ENCODE results near the gene TECPR2.

Gene TECPR2

DNA sequence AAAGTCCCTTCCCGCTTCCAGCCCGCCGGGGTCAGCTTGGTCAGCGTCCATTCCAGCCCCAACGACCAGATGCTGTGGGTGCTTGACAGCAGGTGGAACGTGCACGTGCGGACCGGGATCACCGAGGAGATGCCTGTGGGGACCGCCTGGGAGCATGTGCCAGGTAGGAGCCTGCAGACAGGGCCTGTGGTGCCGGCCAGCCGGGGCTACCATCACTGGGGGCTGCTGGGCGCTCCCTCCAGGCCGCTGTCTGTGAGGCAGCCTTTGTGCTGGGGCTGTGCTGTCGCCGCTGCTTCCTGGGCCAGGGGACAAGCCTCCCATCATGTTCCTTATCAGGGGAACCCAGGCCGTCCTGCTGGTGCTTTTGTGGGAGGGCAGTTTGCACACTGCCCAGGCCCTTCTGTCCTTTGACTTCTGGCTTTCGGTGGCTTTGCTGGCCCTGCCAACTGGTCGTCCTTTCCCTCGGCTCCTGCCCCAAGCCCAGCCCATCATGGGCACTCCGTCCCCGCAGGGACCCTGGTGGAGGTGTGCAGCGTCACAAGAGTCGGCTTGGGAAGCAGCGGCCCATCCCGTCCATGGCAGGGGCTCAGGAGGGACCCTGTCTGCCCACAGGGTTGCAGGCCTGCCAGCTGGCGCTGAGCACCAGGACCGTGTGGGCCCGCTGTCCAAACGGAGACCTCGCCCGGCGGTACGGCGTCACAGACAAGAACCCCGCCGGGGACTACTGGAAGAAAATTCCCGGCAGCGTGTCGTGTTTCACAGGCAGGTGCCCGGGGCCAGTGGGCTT lies 134.4 kb downstream of the TECPR2 start:
- no peak for DNase-seq (ENCODE audit: low read depth)
- no peak for TF ChIP-seq CTCF (IDR thresholded peaks at IDR 0.05; ENCODE audit: low read depth, low read length, missing control alignments)
- H3K4me3 ChIP-seq (ENCODE audit: low read depth, low read length): no peak overlapping the region

- no peak overlapping the region for H3K4me3 ChIP-seq (ENCODE audit: low read depth, low read length)
- no peak for DNase-seq (ENCODE audit: low read depth)
- TF ChIP-seq CTCF (IDR thresholded peaks at IDR 0.05; ENCODE audit: low read depth, low read length, missing control alignments): no peak
Observed at GRCh38 chr14:102497998-102498677, 135.4 kb downstream of the TECPR2 start.

GRCh38 chr14:102498678-102499265 lies 136.0 kb downstream of the TECPR2 start:
- DNase-seq (ENCODE audit: low read depth): no peak
- TF ChIP-seq CTCF (IDR thresholded peaks at IDR 0.05; ENCODE audit: low read depth, low read length, missing control alignments): no peak
- no peak overlapping the region for H3K4me3 ChIP-seq (ENCODE audit: low read depth, low read length)

DNA sequence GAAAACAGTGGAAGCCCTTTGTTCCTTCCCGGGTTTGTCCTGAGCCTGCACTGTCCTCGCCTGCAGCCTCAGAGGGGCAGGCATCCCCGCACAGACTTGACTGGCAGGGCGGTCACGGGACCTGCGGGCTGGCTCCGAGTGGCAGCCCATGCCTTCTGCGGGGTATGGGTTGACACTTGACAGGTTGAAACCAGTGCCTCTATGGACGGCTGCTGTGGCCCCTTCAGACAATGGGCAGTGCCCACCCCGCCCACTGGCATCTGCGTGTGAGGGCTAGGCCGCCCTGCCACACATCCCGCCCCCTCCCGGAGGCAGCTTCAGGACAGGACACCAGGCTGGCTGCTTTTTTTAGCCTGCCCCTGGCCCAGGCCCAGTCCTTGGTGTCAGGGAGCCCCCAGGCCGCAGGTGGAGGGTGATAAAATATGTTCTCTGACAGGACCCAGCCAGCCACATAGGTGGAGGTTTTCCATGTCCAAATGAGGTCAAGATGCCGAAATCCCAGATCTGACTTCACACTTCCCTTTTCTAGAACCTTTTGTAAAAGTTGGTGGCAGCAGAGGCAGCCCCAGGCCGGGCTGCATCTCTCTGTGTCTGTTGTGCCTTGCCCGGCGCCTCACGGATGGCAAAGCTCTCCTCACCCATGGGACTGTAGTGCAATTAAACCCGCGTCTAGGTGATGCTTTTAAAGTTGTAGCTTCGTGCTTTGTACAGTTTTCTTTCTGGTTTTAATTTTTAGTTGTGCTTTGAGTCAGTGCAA lies 136.8 kb downstream of the TECPR2 start:
- no peak for DNase-seq (ENCODE audit: low read depth)
- no peak for TF ChIP-seq CTCF (IDR thresholded peaks at IDR 0.05; ENCODE audit: low read depth, low read length, missing control alignments)
- H3K4me3 ChIP-seq (ENCODE audit: low read depth, low read length): no peak overlapping the region

GRCh38 chr14:102500158-102500662 lies 137.5 kb downstream of the TECPR2 start:
- TF ChIP-seq CTCF (IDR thresholded peaks at IDR 0.05; ENCODE audit: low read depth, low read length, missing control alignments): no peak
- DNase-seq (ENCODE audit: low read depth): no peak
- no peak overlapping the region for H3K4me3 ChIP-seq (ENCODE audit: low read depth, low read length)

DNA sequence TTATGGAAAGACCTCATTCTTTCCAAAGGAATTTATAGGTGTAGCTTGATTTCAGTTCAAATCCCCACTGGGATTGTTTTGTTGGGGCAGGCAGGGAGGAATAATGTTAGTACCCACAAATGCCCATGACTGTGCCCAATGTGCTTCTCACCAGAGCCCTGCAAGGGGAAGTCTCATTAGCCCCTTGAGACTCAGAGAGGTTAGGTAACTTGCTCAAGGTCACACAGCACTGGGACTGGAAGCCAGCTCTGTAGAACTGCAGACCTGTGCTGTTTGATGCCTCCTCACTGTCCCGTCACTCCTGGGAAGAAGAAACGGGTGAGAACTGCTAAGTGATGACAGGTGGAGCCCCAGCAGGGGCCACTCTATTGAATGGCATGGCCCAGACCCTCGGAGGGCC lies 138.0 kb downstream of the TECPR2 start:
- DNase-seq (ENCODE audit: low read depth): no peak
- TF ChIP-seq CTCF (IDR thresholded peaks at IDR 0.05; ENCODE audit: low read depth, low read length, missing control alignments): no peak
- no peak overlapping the region for H3K4me3 ChIP-seq (ENCODE audit: low read depth, low read length)

Measured in GM12864 (cell line).